ENCODE data around the gene RPL4. TPM values are rescaled to one million over a fixed set of nuclear protein-coding genes. Genes with fewer than 3 reads are reported as not detected.

Gene RPL4
- total RNA-seq, 1 experiment from 2014 or later, result 2,320 TPM

GRCh38 chr15:66452971-66453580 is 51.6 kb downstream of the RPL4 start:
- H3K9me2 ChIP-seq (ENCODE audit: insufficient read depth), result no peaks in the 10 kb centered on the region
- H3K9me3 ChIP-seq (ENCODE audit: insufficient read depth, low read depth), result no peaks in the 10 kb centered on the region
- BruUV-seq (replicated peaks), result no TSS peak
- intact Hi-C loops (cut with micrococcal nuclease; ENCODE audit: unreplicated experiment), result no loop called here
- peaks cover 3% of the 10 kb centered on the region; the same call in 1 of the 2 replicates for H3K79me2 ChIP-seq (ENCODE audit: low read depth)
- DNase-seq, result no peak
- TF ChIP-seq CTCF (conservative IDR thresholded peaks at IDR 0.05), result no peak
- TF ChIP-seq EZH2 (IDR thresholded peaks at IDR 0.05; ENCODE audit: low read depth), result no peak
- POLR2A ChIA-PET (ENCODE audit: unreplicated experiment), result no interaction called here
- H3K4me2 ChIP-seq, result no peak overlapping the region
- no peaks in the 10 kb centered on the region for H4K20me1 ChIP-seq (ENCODE audit: insufficient read depth)
- peaks cover 34% of the 10 kb centered on the region for H3K4me1 ChIP-seq (replicated peaks; ENCODE audit: insufficient read depth)
- H3K27ac ChIP-seq, result no peak overlapping the region
- H3K27me3 ChIP-seq (ENCODE audit: insufficient read depth, low read depth), result no peaks in the 10 kb centered on the region
- no peak overlapping the region for H2AFZ ChIP-seq
- no peak overlapping the region for H3K4me3 ChIP-seq
- H3K36me3 ChIP-seq (ENCODE audit: low read depth), result 0 out of 2 replicates have a peak, but pooled peaks cover 3% of the 10 kb centered on the region
- H3F3A ChIP-seq (ENCODE audit: insufficient read depth, low read depth), result peaks cover 19% of the 10 kb centered on the region
- CTCF ChIA-PET, result interaction anchor here (0.7 kb wide), 1 partner anchor 278 kb away, joined by 3 read pairs; no protein-coding TSS in a partner anchor

- BruUV-seq (replicated peaks), result no TSS peak
- TF ChIP-seq CTCF (conservative IDR thresholded peaks at IDR 0.05) (no peak), EZH2 (IDR thresholded peaks at IDR 0.05; ENCODE audit: low read depth) (no peak)
- intact Hi-C loops (cut with micrococcal nuclease; ENCODE audit: unreplicated experiment), result no loop called here
- peaks cover 19% of the 10 kb centered on the region for H3F3A ChIP-seq (ENCODE audit: insufficient read depth, low read depth)
- no peak overlapping the region for H3K27ac ChIP-seq
- H3K4me2 ChIP-seq, result no peak overlapping the region
- no peak overlapping the region for H3K4me3 ChIP-seq
- H3K9me2 ChIP-seq (ENCODE audit: insufficient read depth), result no peaks in the 10 kb centered on the region
- no peaks in the 10 kb centered on the region for H3K9me3 ChIP-seq (ENCODE audit: insufficient read depth, low read depth)
- H3K36me3 ChIP-seq (ENCODE audit: low read depth), result 0 out of 2 replicates have a peak, but pooled peaks cover 3% of the 10 kb centered on the region
- H3K79me2 ChIP-seq (ENCODE audit: low read depth), result peaks cover 3% of the 10 kb centered on the region; the same call in 1 of the 2 replicates
- no peak for DNase-seq
- H3K27me3 ChIP-seq (ENCODE audit: insufficient read depth, low read depth), result no peaks in the 10 kb centered on the region
- peaks cover 34% of the 10 kb centered on the region for H3K4me1 ChIP-seq (replicated peaks; ENCODE audit: insufficient read depth)
- H2AFZ ChIP-seq, result no peak overlapping the region
- no peaks in the 10 kb centered on the region for H4K20me1 ChIP-seq (ENCODE audit: insufficient read depth)
- ChIA-PET CTCF (interaction anchor here (0.7 kb wide), 1 partner anchor 279 kb away, joined by 3 read pairs; no protein-coding TSS in a partner anchor), POLR2A (ENCODE audit: unreplicated experiment) (no interaction called here)
These were observed 52.2 kb downstream of the RPL4 start for GRCh38 chr15:66452420-66452819.

Small RNA genes within 50 kb of the gene (microRNA-seq; reads per million reads assigned to microRNA genes)
- not detected for gene MIR4512 (ENCODE audit: borderline number of aligned reads, borderline replicate concordance)

Other genes with a start within 250 kb of the RPL4 start
- 27.7 and 31.2 TPM in 2 replicates for gene DIS3L, start 211.3 kb downstream of the RPL4 start, total RNA-seq (2021)
- 12.9 and 13.1 TPM in 2 replicates for gene TIPIN, start 148.2 kb downstream of the RPL4 start, total RNA-seq (2021)
- gene MAP2K1, start 117.9 kb downstream of the RPL4 start, total RNA-seq (2021), result 78.6 and 95.5 TPM in 2 replicates
- gene SNAPC5, start 7.1 kb downstream of the RPL4 start, total RNA-seq (2021), result 15.8 and 17.9 TPM in 2 replicates
- gene ZWILCH, start 471 bp upstream of the RPL4 start, total RNA-seq (2021), result 26.3 and 30.3 TPM in 2 replicates
- not detected in 2 replicates for gene LCTL, start 61.1 kb upstream of the RPL4 start, total RNA-seq (2021)
- 7.1 and 10.6 TPM in 2 replicates for gene SMAD6, start 197.4 kb upstream of the RPL4 start, total RNA-seq (2021)